MCF 10A (cell line): ENCODE data around the gene POLR1C. TPM values are rescaled to one million over a fixed set of nuclear protein-coding genes. Genes with fewer than 3 reads are reported as not detected.

ENCODE experiments used
- BruUV-seq: library from RNA; stranded (reverse); fragments of 400-500 nt; replicated peaks from 2 replicates; lab custom pipeline; 2021; lab: Mats Ljungman, UMichigan
- CTCF ChIA-PET: fragments of 300-600 bp; sonication (Branson Sonifier 250); formaldehyde crosslinking; extraction: SDS; loops from one replicate; lab custom pipeline; 2021; ENCODE audit warnings: antibody characterized with exemption, inconsistent platforms; lab: Yijun Ruan, JAX
- POLR2A ChIA-PET: fragments of 300-600, 350-650 bp; sonication (Branson Sonifier 250); formaldehyde crosslinking; extraction: SDS; loops from one replicate; lab custom pipeline; 2020; ENCODE audit warnings: antibody characterized with exemption, inconsistent platforms; lab: Yijun Ruan, JAX
- DNase-seq: peaks from one replicate; pipeline ENCODE4 v3.0.0-alpha.2; 2018; ENCODE audit not compliant: unreplicated experiment
- H3K27ac Mint-ChIP-seq: one replicate; pipeline ENCODE4 v1.8.0; 2022; ENCODE audit warnings: mild to moderate bottlenecking, low read depth, mixed read lengths; ENCODE audit not compliant: unreplicated experiment
- H3K27me3 Mint-ChIP-seq: one replicate; pipeline ENCODE4 v1.8.0; 2022; ENCODE audit warnings: mixed read lengths; ENCODE audit not compliant: insufficient read depth, unreplicated experiment
- H3K36me3 Mint-ChIP-seq: one replicate; pipeline ENCODE4 v1.8.0; 2022; ENCODE audit warnings: mild to moderate bottlenecking, moderate library complexity, mixed read lengths; ENCODE audit not compliant: insufficient read depth, unreplicated experiment
- H3K4me1 Mint-ChIP-seq: one replicate; pipeline ENCODE4 v1.8.0; 2022; ENCODE audit warnings: mixed read lengths; ENCODE audit not compliant: insufficient read depth, unreplicated experiment
- H3K4me3 Mint-ChIP-seq: one replicate; pipeline ENCODE4 v1.8.0; 2022; ENCODE audit warnings: mild to moderate bottlenecking, moderate library complexity, mixed read lengths; ENCODE audit not compliant: unreplicated experiment
- H3K9me3 Mint-ChIP-seq: one replicate; pipeline ENCODE4 v1.8.0; 2022; ENCODE audit warnings: mixed read lengths; ENCODE audit not compliant: unreplicated experiment
- CTCF ChIP-seq: fragments of 200-600 bp; IDR thresholded peaks from one replicate; pipeline ENCODE4 v1.8.0; 2022; ENCODE audit warnings: antibody characterized with exemption, mild to moderate bottlenecking; ENCODE audit not compliant: unreplicated experiment
- intact Hi-C: fragments of 100-400 bp; cut with micrococcal nuclease; formaldehyde crosslinking; loops from 2 replicates; pipeline ENCODE4 v1.14.1; 2022
- total RNA-seq: library from RNA; stranded (reverse); gene quantifications from 2 replicates; pipeline ENCODE4 v1.2.3, GENCODE V29; 2022

Gene POLR1C
- total RNA-seq, 1 experiment from 2014 or later: 63.6 TPM

- Mint-ChIP-seq H3K27me3 (no peaks in the 10 kb centered on the region), H3K9me3 (no peaks in the 10 kb centered on the region), H3K4me1 (peaks cover 11% of the 10 kb centered on the region), H3K36me3 (peaks cover 53% of the 10 kb centered on the region), H3K4me3 (no peak overlapping the region), H3K27ac (no peak overlapping the region)
- intact Hi-C loops: loop anchor here (1.0 kb wide), 3 partner anchors 51 to 242 kb away; no protein-coding TSS in a partner anchor
- no peak for TF ChIP-seq CTCF
- BruUV-seq: no TSS peak
- no peak for DNase-seq
- ChIA-PET POLR2A (interaction anchor here (0.6 to 3.3 kb wide), 14 partner anchors 10 to 526 kb away, joined by 3 to 29 read pairs (median 7); partner anchors contain the start of genes DLK2, DNPH1, PEX6 and POLR1C), CTCF (interaction anchor here (0.6 to 6.4 kb wide), 31 partner anchors 10 to 808 kb away, joined by 3 to 93 read pairs (median 5); partner anchors contain the start of genes DLK2 and POLR1C)
Measured at GRCh38 chr6:43505718-43506117, 11.2 kb upstream of the POLR1C start.

GRCh38 chr6:43506171-43506570, 10.7 kb upstream of the POLR1C start:
- TSS peak; percentile 37 for BruUV-seq
- Mint-ChIP-seq H3K27ac (no peak overlapping the region), H3K9me3 (no peaks in the 10 kb centered on the region), H3K27me3 (no peaks in the 10 kb centered on the region), H3K4me3 (no peak overlapping the region), H3K36me3 (peaks cover 50% of the 10 kb centered on the region), H3K4me1 (peaks cover 11% of the 10 kb centered on the region)
- DNase-seq: no peak
- CTCF ChIA-PET: interaction anchor here (0.6 to 6.4 kb wide), 37 partner anchors 9 to 604 kb away, joined by 3 to 93 read pairs (median 5); partner anchors contain the start of genes DLK2 and POLR1C
- intact Hi-C loops: loop anchor here (1.0 kb wide), 3 partner anchors 52 to 243 kb away; no protein-coding TSS in a partner anchor
- no peak for TF ChIP-seq CTCF
- POLR2A ChIA-PET: interaction anchor here (1.0 to 3.3 kb wide), 16 partner anchors 8 to 527 kb away, joined by 3 to 29 read pairs (median 6); partner anchors contain the start of genes DLK2, DNPH1, PEX6 and POLR1C

GRCh38 chr6:43506667-43507471, 10.0 kb upstream of the POLR1C start:
- Mint-ChIP-seq H3K27me3 (no peaks in the 10 kb centered on the region), H3K36me3 (peaks cover 50% of the 10 kb centered on the region), H3K27ac (no peak overlapping the region), H3K9me3 (no peaks in the 10 kb centered on the region), H3K4me1 (peaks cover 11% of the 10 kb centered on the region), H3K4me3 (no peak overlapping the region)
- intact Hi-C loops: loop anchor here (1.0 kb wide), 3 partner anchors 53 to 244 kb away; no protein-coding TSS in a partner anchor
- ChIA-PET POLR2A (interaction anchor here (0.6 to 3.3 kb wide), 18 partner anchors 9 to 277 kb away, joined by 3 to 29 read pairs (median 4); partner anchors contain the start of genes DLK2, DNPH1, POLR1C and TJAP1), CTCF (interaction anchor here (0.6 to 6.4 kb wide), 48 partner anchors 9 to 918 kb away, joined by 3 to 93 read pairs (median 5); partner anchors contain the start of genes DLK2 and POLR1C)
- TF ChIP-seq CTCF: peak; percentile 94
- BruUV-seq: no TSS peak
- DNase-seq: peak; percentile 80
